ENCODE measurements around the gene EPHB1.

DNA sequence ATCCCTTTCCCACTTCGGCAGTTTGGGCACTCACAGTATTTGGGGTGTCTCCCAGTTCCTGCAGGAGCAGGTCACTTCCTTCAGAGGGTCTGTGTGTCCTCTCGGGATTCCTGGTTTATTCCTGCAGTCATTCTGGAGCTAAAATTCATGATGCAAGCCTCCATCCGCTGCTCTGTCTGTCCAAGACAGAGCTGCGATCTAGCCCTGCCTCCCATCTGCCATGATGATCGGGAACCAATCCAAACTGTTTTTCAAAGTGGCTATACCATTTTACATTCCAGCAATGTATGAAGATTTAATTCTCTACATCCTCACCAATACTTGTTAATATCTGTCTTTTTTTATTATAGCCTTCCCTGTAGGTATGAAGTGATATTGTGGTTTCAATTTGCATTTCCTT is 273.0 kb downstream of the EPHB1 start:
- TF ChIP-seq, protein P1, sequence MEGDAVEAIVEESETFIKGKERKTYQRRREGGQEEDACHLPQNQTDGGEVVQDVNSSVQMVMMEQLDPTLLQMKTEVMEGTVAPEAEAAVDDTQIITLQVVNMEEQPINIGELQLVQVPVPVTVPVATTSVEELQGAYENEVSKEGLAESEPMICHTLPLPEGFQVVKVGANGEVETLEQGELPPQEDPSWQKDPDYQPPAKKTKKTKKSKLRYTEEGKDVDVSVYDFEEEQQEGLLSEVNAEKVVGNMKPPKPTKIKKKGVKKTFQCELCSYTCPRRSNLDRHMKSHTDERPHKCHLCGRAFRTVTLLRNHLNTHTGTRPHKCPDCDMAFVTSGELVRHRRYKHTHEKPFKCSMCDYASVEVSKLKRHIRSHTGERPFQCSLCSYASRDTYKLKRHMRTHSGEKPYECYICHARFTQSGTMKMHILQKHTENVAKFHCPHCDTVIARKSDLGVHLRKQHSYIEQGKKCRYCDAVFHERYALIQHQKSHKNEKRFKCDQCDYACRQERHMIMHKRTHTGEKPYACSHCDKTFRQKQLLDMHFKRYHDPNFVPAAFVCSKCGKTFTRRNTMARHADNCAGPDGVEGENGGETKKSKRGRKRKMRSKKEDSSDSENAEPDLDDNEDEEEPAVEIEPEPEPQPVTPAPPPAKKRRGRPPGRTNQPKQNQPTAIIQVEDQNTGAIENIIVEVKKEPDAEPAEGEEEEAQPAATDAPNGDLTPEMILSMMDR (IDR thresholded peaks at IDR 0.05; ENCODE audit: low read depth, low read length, missing input control), result no peak
- TF ChIP-seq RXRA (IDR thresholded peaks at IDR 0.05), result no peak
- TF ChIP-seq SP1 (IDR thresholded peaks at IDR 0.05), result no peak
- TF ChIP-seq, protein P2, sequence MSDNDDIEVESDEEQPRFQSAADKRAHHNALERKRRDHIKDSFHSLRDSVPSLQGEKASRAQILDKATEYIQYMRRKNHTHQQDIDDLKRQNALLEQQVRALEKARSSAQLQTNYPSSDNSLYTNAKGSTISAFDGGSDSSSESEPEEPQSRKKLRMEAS (IDR thresholded peaks at IDR 0.05), result no peak
- no peak for TF ChIP-seq ATF3 (IDR thresholded peaks at IDR 0.05)
- no peak for TF ChIP-seq HNF4G (IDR thresholded peaks at IDR 0.05)
- TF ChIP-seq, protein P3, sequence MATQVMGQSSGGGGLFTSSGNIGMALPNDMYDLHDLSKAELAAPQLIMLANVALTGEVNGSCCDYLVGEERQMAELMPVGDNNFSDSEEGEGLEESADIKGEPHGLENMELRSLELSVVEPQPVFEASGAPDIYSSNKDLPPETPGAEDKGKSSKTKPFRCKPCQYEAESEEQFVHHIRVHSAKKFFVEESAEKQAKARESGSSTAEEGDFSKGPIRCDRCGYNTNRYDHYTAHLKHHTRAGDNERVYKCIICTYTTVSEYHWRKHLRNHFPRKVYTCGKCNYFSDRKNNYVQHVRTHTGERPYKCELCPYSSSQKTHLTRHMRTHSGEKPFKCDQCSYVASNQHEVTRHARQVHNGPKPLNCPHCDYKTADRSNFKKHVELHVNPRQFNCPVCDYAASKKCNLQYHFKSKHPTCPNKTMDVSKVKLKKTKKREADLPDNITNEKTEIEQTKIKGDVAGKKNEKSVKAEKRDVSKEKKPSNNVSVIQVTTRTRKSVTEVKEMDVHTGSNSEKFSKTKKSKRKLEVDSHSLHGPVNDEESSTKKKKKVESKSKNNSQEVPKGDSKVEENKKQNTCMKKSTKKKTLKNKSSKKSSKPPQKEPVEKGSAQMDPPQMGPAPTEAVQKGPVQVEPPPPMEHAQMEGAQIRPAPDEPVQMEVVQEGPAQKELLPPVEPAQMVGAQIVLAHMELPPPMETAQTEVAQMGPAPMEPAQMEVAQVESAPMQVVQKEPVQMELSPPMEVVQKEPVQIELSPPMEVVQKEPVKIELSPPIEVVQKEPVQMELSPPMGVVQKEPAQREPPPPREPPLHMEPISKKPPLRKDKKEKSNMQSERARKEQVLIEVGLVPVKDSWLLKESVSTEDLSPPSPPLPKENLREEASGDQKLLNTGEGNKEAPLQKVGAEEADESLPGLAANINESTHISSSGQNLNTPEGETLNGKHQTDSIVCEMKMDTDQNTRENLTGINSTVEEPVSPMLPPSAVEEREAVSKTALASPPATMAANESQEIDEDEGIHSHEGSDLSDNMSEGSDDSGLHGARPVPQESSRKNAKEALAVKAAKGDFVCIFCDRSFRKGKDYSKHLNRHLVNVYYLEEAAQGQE (IDR thresholded peaks at IDR 0.05), result no peak
- no peak for TF ChIP-seq YY1 (IDR thresholded peaks at IDR 0.05)
- TF ChIP-seq, protein P4, sequence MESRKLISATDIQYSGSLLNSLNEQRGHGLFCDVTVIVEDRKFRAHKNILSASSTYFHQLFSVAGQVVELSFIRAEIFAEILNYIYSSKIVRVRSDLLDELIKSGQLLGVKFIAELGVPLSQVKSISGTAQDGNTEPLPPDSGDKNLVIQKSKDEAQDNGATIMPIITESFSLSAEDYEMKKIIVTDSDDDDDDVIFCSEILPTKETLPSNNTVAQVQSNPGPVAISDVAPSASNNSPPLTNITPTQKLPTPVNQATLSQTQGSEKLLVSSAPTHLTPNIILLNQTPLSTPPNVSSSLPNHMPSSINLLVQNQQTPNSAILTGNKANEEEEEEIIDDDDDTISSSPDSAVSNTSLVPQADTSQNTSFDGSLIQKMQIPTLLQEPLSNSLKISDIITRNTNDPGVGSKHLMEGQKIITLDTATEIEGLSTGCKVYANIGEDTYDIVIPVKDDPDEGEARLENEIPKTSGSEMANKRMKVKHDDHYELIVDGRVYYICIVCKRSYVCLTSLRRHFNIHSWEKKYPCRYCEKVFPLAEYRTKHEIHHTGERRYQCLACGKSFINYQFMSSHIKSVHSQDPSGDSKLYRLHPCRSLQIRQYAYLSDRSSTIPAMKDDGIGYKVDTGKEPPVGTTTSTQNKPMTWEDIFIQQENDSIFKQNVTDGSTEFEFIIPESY (IDR thresholded peaks at IDR 0.05), result no peak
- no peak for TF ChIP-seq EGR1 (IDR thresholded peaks at IDR 0.05; ENCODE audit: low read depth in 2 of 2)
- TF ChIP-seq FOXA1 (IDR thresholded peaks at IDR 0.05), result no peak
- no peak for TF ChIP-seq HNF4A (conservative IDR thresholded peaks at IDR 0.05)
- no peak for TF ChIP-seq RAD21 (IDR thresholded peaks at IDR 0.05)
- TF ChIP-seq TAF1 (conservative IDR thresholded peaks at IDR 0.05), result no peak
